Chondrocyte (in vitro differentiated cells): ENCODE measurements around the gene ARPP19. TPM values are rescaled to one million over a fixed set of nuclear protein-coding genes. Genes with fewer than 3 reads are reported as not detected.
"Not testable (repeated sequence)": the region's sequence is repeated elsewhere in the genome, so short reads cannot be mapped to it uniquely, and the experiment has no call there.

Experiments used
- DNase-seq: peaks from one replicate; pipeline ENCODE4 v3.0.0; 2021; ENCODE audit warnings: mixed read lengths, low spot score
- H3K27ac Mint-ChIP-seq: one replicate; pipeline ENCODE4 v1.8.0; 2021; ENCODE audit warnings: mild to moderate bottlenecking, moderate library complexity, mixed read lengths; ENCODE audit not compliant: unreplicated experiment
- H3K27me3 Mint-ChIP-seq: 2 replicates; pipeline ENCODE4 v1.8.0; 2021; ENCODE audit warnings: low read depth, mixed read lengths
- H3K36me3 Mint-ChIP-seq: 2 replicates; pipeline ENCODE4 v1.8.0; 2021; ENCODE audit warnings: low read depth, mixed read lengths
- H3K4me1 Mint-ChIP-seq: 2 replicates; pipeline ENCODE4 v1.8.0; 2021; ENCODE audit warnings: low read depth, mild to moderate bottlenecking, mixed read lengths
- H3K4me3 Mint-ChIP-seq: one replicate; pipeline ENCODE4 v1.8.0; 2021; ENCODE audit warnings: mild to moderate bottlenecking, moderate library complexity, mixed read lengths; ENCODE audit not compliant: unreplicated experiment
- H3K9me3 Mint-ChIP-seq: 2 replicates; pipeline ENCODE4 v1.8.0; 2021; ENCODE audit warnings: low read depth, mixed read lengths
- total RNA-seq: library from RNA; stranded (reverse); gene quantifications from 3 replicates; pipeline ENCODE4 v1.2.1, GENCODE V29; 2021
- TF ChIP-seq, protein P1 (sequence below): fragments of 200-600 bp; sonication (generic); IDR thresholded peaks from 2 replicates; pipeline ENCODE4 v1.5.0; 2021; ENCODE audit warnings: antibody characterized with exemption, mild to moderate bottlenecking, moderate library complexity

The ARPP19 gene
- total RNA-seq, 1 donor from 2014 or later = 179 TPM

DNA sequence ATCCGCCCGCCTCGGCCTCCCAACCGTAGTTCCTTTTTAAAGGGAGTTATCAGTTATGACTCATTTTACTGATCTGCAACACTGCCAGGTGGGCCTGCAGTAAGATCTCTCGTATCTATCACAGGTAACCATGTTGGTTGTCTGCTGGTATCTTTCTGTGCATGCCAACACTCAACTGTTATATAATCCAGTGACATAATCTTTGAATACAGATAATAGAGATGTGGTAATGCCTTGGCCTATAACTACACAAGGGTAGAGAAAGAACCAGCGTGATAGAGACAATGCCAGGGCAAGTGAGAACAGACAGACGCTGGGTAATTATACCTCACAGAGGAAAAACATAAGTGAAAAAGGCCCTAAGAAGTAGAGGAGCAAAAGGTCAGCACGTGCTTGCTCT lies 11.0 kb upstream of the ARPP19 start:
- Mint-ChIP-seq H3K36me3 (peaks cover 10% of the 10 kb centered on the region), H3K27me3 (no peaks in the 10 kb centered on the region), H3K9me3 (no peaks in the 10 kb centered on the region), H3K4me3 (no peak overlapping the region), H3K27ac (no peak overlapping the region), H3K4me1 (peaks cover 7% of the 10 kb centered on the region)
- no peak for DNase-seq
- TF ChIP-seq, protein P1, sequence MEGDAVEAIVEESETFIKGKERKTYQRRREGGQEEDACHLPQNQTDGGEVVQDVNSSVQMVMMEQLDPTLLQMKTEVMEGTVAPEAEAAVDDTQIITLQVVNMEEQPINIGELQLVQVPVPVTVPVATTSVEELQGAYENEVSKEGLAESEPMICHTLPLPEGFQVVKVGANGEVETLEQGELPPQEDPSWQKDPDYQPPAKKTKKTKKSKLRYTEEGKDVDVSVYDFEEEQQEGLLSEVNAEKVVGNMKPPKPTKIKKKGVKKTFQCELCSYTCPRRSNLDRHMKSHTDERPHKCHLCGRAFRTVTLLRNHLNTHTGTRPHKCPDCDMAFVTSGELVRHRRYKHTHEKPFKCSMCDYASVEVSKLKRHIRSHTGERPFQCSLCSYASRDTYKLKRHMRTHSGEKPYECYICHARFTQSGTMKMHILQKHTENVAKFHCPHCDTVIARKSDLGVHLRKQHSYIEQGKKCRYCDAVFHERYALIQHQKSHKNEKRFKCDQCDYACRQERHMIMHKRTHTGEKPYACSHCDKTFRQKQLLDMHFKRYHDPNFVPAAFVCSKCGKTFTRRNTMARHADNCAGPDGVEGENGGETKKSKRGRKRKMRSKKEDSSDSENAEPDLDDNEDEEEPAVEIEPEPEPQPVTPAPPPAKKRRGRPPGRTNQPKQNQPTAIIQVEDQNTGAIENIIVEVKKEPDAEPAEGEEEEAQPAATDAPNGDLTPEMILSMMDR = no peak

DNA sequence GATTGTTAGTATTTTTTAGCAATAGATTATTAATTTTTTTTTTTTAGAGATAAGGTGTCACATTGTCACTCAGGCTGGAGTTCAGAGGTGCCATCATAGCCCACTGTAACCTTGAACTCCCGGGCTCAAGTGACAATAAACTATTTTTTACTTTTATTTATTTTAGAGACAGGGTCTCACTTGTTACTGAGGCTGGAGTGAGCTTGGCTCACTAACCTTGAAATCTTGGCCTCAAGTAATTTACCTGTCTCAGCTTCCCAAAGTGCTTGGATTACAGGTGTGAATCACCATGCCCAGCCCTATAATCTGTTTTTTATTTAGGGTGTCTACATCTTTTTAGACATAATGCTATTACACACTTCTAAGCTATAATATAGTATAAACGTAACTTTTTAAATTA lies 7.9 kb upstream of the ARPP19 start:
- Mint-ChIP-seq H3K36me3 (no peaks in the 10 kb centered on the region), H3K9me3 (peaks cover 8% of the 10 kb centered on the region), H3K27me3 (no peaks in the 10 kb centered on the region), H3K4me1 (no peaks in the 10 kb centered on the region), H3K27ac (no peak overlapping the region), H3K4me3 (no peak overlapping the region)
- no peak for DNase-seq
- TF ChIP-seq, protein P1 = no peak

DNA sequence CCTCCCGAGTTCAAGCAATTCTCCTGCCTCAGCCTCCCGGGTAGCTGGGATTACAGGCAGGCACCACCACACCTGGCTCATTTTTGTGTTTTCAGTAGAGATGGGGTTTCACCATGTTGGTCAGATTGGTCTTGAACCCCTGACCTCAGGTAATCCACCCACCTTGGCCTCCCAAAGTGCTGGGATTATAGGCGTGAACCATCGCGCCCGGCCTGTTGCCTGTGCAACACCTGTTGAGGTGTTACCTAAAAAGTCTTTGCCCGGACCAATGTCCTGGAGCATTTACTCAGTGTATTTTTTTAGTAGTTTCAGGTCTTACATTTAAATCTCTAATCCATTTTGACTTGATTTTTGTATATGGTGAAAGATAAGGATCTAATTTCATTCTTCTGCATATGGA lies 6.7 kb upstream of the ARPP19 start:
- H3K9me3 Mint-ChIP-seq, H3K4me3 Mint-ChIP-seq, H3K27ac Mint-ChIP-seq, DNase-seq, H3K36me3 Mint-ChIP-seq, H3K27me3 Mint-ChIP-seq, H3K4me1 Mint-ChIP-seq: not testable (repeated sequence)

DNA sequence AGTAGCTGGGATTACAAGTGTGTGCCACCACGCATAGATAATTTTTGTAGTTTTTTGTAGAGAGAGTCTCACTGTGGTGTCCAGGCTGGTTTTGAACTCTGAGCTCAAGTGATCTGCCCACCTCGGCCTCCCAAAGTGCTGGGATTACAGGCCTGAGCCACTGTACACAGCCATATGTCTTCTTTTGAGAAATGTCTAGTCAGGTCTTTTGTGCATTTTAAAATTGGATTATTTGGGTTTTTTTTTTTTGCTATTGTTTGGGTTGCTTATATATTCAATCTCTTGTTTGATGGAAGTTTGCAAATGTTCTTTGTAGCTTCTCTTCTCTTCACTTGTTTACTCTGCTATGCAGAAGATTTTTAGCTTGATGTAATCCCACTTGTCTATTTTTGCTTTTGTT lies 6.2 kb upstream of the ARPP19 start:
- DNase-seq = no peak
- H3K36me3 Mint-ChIP-seq = no peaks in the 10 kb centered on the region
- TF ChIP-seq, protein P1 = no peak
- no peak overlapping the region for H3K27ac Mint-ChIP-seq
- no peaks in the 10 kb centered on the region for H3K27me3 Mint-ChIP-seq
- peaks cover 8% of the 10 kb centered on the region for H3K9me3 Mint-ChIP-seq
- H3K4me1 Mint-ChIP-seq = no peaks in the 10 kb centered on the region
- H3K4me3 Mint-ChIP-seq = no peak overlapping the region

DNA sequence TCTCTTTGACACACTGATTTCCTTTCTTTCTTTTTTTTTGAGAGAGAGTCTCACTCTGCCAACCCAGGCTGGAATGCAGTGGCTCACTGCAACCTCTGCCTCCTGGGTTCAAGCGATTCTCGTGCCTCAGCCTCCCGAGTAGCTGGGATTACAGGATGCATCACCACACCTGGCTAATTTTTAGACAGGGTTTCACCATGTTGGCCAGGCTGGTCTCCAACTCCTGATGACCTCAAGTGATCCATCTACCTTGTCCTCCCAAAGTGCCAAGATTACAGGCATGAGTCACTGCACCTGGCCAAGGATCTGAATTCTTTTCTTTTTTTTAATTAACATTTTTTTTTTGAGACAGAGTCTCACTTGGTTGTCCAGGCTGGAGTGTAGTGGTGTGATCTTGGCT lies 5.8 kb upstream of the ARPP19 start:
- not testable (repeated sequence) for H3K27ac Mint-ChIP-seq, H3K4me1 Mint-ChIP-seq, H3K9me3 Mint-ChIP-seq, H3K4me3 Mint-ChIP-seq, DNase-seq, H3K36me3 Mint-ChIP-seq, H3K27me3 Mint-ChIP-seq

DNA sequence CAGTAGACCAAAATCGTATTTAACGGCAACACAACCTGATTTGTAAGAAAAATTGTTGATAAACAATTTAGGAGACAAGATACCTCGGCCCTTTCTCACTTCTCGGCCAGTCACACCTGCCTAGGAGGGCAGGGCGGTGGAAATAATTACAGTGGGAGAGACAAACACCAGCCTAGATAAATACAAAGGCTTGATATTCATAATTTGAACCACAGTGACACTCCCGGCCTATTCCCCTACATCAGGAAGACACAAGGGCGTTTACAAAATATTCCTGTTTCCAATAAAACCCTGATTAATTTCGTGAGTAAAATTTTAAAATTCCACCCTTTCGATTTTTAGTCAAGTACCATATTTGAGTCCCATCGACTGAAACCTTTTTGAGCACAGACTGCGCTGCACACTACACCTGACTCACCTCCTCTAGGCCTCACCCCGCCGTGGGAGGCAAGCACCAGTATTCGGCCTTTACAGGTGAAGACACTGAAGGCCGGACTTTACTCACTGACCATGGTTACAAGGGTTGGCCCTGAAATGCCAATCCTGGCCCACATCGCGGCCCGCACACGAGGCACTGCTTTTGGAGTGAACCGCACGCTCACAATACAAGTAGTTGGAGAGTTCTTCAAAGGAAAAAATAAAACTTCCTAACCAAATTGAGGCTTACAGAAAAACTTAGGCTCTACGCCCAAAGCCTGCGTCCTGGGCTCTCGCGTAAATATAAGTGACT lies 794 bp downstream of the ARPP19 start:
- no peaks in the 10 kb centered on the region for H3K27me3 Mint-ChIP-seq
- peaks cover under 1% of the 10 kb centered on the region for H3K9me3 Mint-ChIP-seq
- DNase-seq = no peak
- H3K4me3 Mint-ChIP-seq = peak overlapping the region; percentile 87
- H3K27ac Mint-ChIP-seq = peak overlapping the region; percentile 100
- H3K36me3 Mint-ChIP-seq = peaks cover 2% of the 10 kb centered on the region
- H3K4me1 Mint-ChIP-seq = peaks cover 41% of the 10 kb centered on the region
- TF ChIP-seq, protein P1 = no peak
